ENCODE data around the gene ADIPOR2.
"Not testable (repeated sequence)": the region's sequence is repeated elsewhere in the genome, so short reads cannot be mapped to it uniquely, and the experiment has no call there.

ADIPOR2 gene

DNA sequence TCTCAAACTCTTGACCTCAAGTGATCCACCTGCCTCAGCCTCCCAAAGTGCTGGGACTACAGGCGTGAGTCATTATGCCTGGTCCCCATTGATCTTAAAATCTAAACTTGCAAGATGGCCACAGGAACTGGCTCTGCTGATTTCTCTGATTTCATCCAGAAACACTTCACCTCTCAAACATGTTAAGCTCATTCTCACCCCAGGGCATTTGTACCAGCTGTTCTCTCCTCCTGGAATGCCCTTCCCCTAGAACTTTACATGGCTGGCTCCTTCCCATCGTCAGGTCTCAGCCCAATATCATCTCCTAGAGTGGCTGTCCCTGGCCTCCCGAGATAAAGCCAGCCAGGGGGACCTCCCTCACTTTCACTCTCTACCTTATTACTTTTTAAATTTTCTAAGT, 124.2 kb downstream of the ADIPOR2 start:
- DNase-seq (ENCODE audit: low read depth) = no peak

DNA sequence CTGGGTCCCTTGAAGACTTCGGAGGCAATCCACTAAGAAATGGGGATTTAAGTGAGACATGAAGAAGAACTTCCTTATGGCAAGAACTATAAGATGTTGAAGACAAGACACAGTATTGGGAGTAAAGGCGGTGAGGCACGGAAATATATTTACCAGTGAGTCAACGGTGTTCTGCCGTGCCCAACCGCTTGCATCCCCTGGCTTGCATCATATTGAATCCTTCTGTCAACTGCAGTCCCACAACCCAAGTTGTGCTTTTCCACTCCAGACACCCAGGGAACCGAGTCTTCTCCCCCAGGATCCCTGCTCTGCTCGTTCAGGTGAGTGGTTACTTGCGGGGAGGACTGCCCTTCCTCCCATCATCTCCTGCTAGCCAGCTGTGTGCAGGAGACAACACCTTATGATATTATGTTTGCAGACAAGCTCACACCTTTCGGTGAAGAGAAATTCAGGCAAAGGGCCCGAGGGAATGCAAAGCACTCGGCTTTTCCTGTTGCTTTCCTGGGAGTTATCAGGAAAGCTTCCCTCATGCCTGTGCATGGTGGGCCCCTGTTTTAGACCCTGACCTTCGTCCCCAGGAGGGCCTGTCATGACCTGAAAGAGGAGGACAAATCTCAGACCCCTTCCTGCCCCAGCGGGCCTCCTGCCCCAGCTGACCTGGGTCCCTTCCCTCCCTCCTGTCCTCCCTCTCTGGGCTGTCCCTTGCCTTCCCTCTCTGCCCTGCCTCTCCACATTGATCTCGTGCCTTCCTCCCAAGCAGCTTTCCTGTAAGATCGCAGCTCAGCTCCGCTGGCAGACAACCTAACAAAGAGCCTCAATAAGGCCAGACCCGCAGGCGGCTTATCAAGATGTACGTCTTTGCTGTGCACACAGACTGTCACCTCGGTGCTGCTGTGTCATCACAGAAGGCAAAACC, 125.2 kb downstream of the ADIPOR2 start:
- DNase-seq (ENCODE audit: low read depth) = no peak

DNA sequence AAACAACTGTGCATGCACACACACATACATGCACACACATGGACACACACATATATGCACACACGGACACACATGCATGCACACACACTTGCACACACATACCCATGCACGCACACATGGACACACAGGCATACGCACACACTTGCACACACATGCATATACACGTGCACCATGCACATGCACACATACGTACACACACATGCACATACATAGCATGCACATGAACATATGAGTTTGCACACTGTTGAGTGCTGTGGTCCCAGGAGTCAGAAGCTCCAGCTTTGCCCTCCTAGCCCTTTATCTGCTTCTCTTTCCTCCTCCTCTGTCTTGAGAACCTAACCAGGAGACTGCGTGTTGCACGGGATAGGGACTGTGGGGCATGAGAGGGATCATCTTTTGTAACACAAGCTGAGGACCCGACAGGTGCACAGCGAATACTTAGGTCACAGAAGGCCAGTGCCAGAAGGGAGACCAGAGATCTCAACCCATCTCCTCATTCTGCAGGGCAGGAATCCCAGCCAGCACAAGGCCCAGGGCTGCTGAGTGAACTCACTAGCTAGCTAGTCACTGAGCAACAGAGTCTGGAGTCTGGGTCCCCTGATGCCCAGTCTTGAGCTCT, 126.0 kb downstream of the ADIPOR2 start:
- DNase-seq (ENCODE audit: low read depth) = no peak

DNA sequence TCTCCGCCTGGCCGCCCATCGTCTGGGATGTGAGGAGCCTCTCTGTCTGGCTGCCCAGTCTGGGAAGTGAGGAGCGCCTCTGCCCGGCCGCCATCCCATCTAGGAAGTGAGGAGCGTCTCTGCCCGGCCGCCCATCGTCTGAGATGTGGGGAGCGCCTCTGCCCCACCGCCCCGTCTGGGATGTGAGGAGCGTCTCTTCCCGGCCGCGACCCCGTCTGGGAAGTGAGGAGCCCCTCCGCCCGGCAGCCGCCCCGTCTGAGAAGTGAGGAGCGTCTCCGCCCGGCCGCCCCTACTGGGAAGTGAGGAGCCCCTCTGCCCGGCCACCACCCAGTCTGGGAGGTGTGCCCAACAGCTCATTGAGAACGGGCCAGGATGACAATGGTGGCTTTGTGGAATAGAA, 127.1 kb downstream of the ADIPOR2 start:
- DNase-seq (ENCODE audit: low read depth) = not testable (repeated sequence)

DNA sequence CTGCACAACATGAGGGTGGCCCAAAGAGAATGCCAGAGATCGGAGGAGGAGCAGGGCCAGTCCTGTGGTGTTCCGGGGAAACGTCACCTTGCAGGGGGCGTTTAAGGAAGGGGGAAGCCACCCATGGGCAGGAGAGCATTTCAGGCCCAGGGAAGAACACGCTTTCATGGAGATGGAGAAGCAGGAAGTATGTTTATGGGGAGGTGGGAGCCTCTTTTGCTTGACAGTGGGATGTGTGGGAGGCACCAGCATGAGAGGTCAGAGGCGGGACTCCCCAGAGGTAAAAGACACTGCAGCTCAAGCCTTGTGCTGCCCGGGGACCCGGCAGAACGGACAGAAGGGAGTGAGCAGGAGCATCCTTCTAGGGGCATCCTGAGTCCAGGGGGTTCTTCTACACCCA, 128.2 kb downstream of the ADIPOR2 start:
- DNase-seq (ENCODE audit: low read depth) = no peak

DNA sequence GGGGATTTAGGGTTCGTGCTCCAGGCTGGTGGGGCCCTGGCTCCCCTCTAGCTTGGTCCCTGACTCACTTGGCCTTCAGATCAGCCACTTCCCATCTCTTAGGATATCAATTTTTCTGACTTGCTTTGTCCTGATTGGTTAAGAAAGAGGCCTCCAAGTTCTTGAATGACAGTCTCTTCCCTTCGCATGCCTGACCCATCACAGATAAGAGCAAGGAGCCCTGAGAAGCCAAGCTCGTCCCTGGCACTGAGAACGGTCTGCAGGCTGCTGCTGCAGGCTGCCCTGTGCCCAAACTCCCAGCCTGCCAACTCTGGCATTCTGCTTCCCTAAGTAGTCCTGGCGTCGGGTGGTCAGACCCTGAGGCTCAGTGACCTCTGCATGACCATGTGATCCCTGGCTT, 128.7 kb downstream of the ADIPOR2 start:
- DNase-seq (ENCODE audit: low read depth) = no peak

DNA sequence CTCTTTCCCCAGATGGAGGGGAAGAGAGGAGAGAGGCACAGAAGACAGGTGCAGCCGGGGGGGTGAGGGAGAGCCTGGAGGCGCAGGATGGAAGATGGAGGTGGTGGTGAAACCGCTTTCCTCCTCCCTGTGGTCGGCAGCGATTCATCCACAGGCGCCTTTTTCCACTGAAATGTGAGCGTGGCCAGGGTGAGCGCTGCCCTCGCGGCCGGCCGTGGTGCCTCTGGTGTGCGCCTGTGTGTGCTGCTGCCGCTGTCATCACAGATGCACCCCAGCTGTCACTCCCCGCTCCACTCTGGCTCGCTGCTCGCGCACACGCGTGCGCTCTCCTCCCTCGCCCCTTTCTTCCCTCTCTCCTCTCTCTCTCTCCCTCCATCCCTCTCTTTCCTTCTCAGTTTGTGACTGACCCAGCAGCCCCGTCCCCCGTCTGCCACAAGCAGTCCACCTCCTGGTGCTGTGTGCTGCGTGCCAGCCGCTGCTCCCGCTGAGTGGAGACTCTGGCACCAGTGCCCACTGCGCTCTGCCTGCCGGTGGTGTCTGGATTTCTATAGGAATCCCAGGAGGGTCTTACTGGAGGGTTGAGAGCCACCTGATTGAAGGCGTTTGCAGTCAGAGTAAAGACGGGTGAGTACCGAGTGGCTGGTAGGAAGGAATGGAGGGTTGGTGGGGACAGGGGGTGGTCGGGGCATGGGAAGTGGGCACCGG, 129.5 kb downstream of the ADIPOR2 start, which contains the start of gene LRTM2:
Gene LRTM2, plus strand, starts transcription at position 375 of the 705 bp plus-strand sequence. CDS start 7,584 bp downstream, outside the sequence.
- DNase-seq (ENCODE audit: low read depth) = no peak

DNA sequence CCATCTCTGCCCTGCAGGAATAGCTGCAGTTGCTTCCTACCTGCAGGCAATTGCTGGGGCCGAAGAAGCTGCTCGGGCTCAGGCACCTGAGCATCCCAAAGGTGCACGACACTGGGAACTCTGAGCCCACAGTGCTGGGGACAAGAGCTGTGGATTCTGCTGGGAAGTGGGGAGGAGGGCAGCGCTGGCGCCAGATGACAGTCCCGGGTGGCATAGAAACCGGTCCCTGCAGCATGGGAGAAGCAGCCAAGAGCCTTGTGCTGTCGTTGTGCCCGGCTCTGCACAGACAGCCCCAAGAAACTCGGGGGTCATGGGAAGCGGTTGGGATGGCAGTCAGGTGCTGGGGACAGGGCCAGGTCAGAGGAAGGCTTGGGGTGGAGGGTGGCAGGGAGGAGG, 130.0 kb downstream of the ADIPOR2 start:
- no peak for DNase-seq (ENCODE audit: low read depth)

DNA sequence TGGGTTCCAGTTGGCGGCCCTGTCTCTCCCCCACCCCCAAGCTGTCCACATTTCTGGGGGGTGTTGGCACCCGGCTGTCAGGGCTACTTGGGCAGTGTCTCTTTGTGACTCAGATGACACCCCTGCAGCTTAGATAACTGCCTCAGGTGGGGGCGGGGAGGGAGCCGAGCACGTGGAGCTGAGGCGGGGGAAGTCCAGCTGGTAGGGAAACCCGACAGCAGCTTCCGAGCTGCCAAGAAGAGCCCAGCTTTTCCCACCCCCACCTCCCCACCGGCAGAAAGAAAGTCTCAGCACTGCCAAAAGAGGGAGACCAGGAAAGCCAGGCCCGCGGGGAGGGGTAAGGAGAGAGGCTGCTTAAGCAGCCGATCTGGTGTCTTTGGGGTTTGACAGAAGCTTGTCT, 130.9 kb downstream of the ADIPOR2 start:
- no peak for DNase-seq (ENCODE audit: low read depth)

DNA sequence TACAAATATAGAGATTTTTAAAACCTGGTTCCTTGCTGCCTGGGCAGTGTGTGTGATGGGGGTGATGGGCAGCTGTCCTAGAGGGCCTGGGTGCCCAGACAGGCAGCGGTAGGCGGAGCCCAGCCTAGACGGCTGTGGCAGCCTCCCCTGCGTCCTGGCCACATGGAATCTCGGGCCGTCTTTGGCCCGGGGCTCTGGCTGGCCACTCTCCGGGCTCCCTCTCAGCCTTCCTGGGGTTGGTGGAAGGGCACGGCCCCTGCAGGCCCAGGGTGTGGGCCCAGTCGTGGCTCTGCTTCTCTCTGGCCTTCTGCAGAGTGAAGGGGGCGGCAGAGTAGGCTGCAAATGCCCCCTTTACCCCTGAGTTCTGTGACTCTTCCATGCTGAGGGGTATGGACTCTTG, 131.8 kb downstream of the ADIPOR2 start:
- DNase-seq (ENCODE audit: low read depth) = no peak

DNA sequence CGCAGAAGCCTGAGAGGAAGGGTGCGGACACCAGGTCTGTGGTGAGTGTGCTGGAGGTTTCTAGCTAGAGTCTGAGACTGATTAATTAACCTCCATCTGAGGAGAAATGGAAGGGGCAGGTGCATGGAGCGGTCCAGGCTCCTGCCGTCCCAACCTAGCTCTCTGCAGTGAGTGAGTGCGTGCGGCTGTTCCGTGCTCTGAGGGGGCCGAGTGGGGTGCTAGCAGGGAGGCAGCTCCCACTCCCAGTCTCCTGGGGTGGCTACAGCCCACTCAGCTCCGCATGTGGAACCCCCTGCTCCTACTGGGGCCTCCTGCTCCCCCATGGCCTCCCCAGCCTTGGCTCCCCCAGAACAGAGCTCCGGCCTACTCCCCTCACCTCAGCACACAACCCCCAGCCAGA, 132.4 kb downstream of the ADIPOR2 start:
- DNase-seq (ENCODE audit: low read depth) = no peak

DNA sequence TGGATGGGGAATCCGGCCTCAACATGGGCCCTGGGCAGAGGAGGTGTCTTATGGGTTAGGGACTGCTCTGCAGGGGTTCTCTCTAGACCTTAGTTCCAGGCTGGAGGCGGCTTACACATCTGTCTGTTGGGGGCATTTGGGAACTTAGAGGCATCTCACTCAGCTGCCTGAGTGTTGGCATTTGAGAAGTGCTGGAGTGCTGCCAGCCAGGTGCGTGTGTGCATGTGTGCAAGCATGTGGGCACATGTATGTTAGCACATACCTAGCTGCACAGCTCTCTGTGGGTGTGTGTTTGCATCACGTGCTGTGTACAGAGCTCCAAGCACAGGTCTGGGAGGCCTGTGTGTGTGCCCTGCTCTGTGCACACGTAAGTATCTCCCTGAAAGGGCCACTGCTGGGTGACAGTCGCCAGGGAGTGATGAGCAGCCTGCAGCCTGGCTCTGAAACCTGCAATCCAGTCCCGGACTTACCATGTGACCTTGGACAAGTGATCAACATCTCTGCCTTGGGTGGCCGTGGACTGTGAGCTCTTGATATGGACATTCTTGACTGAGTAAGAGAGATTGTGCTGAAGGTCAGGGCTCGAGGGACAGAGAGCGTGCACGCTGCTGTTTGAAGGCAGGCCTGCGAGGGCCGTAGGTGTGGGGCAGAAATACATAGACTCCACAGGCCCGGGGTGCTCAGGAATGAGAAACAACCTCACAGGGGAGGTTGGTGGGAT, 134.7 kb downstream of the ADIPOR2 start:
- DNase-seq (ENCODE audit: low read depth) = no peak

DNA sequence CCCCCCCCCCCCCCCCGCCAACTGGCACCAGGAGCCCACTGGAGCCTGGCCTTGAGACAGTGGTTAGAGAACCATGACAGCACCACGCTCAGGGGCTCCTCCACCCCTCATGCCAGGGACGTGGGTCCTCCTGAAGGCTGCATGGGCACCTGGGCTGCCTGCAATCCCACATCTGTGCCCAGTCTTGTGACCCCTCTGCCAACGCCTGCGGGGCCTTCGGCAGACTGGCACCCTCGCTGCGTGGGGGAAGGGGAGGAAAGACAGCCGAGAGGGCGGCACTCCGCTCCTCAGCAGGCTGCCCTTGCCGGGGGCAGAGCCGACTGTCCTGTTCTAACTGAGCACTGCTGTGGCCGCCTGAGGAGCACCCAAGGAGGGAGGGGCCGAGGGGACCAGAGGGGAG, 135.5 kb downstream of the ADIPOR2 start:
- DNase-seq (ENCODE audit: low read depth) = no peak

DNA sequence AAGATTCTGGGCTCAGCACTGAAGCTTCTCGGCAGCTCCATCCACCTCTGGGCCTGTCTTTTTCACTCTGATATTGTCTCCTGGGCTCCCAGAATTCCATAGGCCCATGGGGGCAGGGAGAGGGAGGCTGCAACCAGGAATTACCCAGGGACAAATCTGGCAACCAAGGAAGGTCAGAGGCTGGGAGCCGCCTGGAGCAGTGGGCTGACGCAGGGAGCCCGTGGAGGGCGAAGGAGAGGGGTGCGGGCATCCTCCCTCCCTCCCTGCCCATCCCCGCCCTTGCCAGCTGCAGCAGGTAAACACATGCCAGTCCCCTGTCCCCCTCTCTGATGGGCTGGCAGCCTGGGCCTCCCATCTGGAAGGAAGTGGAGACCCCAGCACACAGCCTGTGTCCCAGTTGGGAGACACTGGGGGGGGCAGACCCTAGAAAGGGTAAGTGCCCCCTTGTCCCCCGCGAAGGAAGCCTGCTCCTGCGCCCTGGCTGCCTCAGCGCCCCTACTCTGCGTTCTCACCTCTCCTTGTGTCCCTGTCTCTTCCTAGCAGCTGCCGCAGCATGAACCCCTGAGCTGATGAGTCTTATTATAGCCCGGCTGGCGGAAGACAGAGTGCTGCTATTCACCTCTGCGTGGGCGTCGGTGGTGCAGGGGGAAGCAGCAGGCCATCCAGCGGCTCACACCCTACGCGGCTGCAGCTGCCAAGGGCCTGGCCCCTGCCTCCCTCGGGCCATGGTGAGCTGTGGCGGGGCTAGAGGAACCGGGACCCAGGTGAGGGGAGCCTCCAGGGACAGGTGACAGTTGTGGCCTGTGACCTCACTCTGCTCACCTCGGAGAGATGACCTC, 136.2 kb downstream of the ADIPOR2 start:
- DNase-seq (ENCODE audit: low read depth) = no peak

DNA sequence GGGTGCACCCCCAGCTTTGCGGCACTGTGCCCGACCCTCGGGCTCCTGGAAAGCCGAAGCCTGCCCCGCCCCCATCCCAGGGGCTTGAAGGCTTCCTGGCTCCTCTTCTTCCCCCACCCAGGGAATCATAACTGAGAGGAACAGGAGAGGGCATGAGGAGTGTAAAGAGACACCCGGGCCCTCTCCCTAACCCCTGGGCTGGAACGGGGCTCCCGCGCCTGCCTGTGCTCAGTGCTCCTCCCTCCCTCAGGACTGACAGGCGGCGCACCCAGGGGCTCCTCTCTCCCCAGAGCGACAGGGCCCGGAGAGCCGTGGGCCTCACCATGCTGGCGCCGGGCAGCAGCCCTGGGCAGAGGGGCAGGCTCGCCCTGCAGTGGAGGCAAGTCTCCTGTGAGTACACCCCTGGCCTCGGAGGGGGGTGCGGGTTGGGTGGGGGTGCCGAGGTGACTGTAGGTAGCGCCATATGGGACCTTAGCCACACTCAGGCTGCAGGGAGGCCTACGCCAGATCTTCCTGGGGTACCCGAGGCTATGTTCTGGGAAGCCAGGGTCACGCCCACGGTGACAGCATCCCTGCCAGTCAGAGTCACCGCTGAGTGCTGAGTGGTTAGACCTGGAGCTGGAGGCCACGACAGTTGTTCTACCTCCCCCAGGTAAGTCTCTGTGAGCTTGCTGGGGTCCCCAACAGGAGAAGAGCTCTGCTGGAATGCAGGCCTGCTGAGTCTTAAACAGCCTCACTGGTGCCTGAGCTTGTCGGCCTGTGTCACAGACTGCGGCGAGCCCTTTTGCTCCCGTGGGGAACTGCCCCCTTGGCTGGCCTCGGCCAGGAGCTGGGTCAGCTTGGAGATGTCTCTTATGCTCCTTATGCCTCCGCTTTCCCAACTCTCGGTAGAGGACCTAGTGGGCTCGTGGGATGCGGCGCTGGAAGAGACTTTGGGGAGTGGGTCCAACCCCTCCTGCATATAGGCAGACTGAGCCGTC, 137.2 kb downstream of the ADIPOR2 start:
- no peak for DNase-seq (ENCODE audit: low read depth)

DNA sequence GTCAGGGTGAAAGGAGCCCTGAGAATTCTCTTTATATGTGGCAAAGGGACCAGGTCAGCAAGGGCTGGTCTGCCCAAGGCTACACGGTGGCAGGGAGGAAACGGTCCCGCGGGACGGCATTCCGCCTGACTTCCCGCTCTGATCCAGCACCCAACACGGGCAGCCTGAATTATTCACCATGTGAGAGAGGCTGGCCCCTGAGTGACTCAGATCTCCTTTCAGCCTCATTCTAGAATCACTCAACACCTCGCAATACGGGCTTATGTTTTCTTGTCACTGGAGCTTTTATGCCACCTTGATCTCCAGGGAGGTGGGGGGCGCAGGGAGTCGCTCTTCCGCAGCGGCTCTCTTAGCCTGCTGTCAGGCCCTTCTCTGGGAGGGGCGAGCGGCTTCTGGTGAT, 138.0 kb downstream of the ADIPOR2 start:
- DNase-seq (ENCODE audit: low read depth) = no peak

DNA sequence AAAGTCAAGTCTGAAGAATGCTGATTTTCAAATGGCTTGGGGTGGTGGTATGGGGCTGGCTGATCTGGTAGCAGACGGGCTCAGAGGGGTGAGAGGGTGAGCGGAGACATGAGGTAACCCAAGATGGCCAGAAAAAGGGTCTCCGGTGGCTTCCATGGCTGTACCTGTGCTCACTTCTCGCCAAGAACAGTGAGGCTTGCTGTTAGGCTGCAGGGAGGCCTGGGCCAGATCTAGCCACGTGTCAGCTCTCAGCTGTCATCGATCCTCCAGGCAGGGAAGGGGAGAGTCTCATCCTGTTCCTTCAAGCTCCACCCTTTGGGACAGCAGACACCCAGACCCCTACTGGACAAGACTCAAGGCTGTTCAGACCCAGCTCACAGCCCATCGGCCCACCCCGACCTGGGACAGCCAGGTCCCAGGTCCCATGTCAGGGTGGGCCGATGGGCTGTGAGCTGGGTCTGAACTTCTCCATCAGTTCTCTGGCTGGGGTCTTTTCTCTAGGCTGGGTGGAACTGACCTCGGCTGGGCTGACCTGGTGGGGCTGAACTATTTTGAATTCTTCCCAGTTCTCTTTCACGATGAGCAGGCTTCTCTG, 138.5 kb downstream of the ADIPOR2 start:
- DNase-seq (ENCODE audit: low read depth) = no peak

DNA sequence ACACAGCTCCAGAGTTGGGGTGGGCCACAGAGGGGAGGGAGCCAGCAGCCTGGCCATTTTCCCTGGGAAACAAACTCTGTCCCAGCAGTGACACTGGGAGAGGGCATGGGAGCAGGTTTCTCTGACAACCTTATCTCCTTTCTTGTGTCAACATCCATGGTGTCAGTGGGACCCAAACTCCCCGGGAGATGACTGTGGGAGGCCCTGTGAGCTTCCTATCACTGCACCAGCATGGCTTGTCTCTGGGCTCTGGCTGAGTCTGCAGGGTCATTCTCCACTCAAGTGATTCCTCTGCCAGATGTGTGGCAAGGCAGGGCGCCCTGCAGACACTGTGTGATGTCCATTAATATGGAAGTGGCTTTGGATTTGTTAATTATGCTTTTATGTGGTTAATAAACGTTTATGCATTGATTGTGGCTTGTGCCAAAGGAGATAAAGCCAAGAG, 139.6 kb downstream of the ADIPOR2 start:
- no peak for DNase-seq (ENCODE audit: low read depth)
